Lower lobe of right lung (tissue), 2 donors: Measurements from ENCODE around the gene TAF1A. TPM values are rescaled to one million over a fixed set of nuclear protein-coding genes. Genes with fewer than 3 reads are reported as not detected.

ENCODE experiments used
- ATAC-seq, 2 donors: fragments of 200-7000 bp; cut with Tn5 transposase; one replicate each; pipeline ENCODE4 v1.9.1; 2020 to 2022; ENCODE audit warnings: mild to moderate bottlenecking in 2 of 2, moderate library complexity in 2 of 2
- DNase-seq: peaks from one replicate; pipeline ENCODE4 v3.0.0-alpha.2; 2020
- H3K27ac ChIP-seq: fragments of 200-600 bp; one replicate; pipeline ENCODE4 v1.8.0; 2022
- H3K27me3 ChIP-seq: fragments of 200-600 bp; one replicate; pipeline ENCODE4 v1.8.0; 2022; ENCODE audit warnings: low read depth
- H3K36me3 ChIP-seq: fragments of 200-600 bp; one replicate; pipeline ENCODE4 v1.8.0; 2022; ENCODE audit warnings: mild to moderate bottlenecking
- H3K4me1 ChIP-seq: fragments of 200-600 bp; one replicate; pipeline ENCODE4 v1.8.0; 2022
- H3K4me3 ChIP-seq: fragments of 200-600 bp; one replicate; pipeline ENCODE4 v1.8.0; 2022; ENCODE audit warnings: mild to moderate bottlenecking
- H3K9me3 ChIP-seq: fragments of 200-600 bp; one replicate; pipeline ENCODE4 v1.8.0; 2022
- CTCF ChIP-seq: fragments of 200-600 bp; IDR thresholded peaks from one replicate; pipeline ENCODE4 v1.8.0; 2022; ENCODE audit warnings: antibody characterized with exemption, mild to moderate bottlenecking
- intact Hi-C: fragments of 100-400 bp; cut with DNase I; formaldehyde crosslinking; loops from one replicate; pipeline ENCODE4 v1.11.0; 2022
- total RNA-seq: library from RNA; stranded (reverse); fragmentation: NEBNext Ultra II Directional; extraction: Animal tissue kit (Norgen Biotek cat#: 25700); gene quantifications from one replicate; pipeline ENCODE4 v1.2.1, GENCODE V29; 2021
- donor health status: DM: no; HTN: yes; CAD: no; lungs with severe emphysema.

TAF1A gene
- total RNA-seq, 1 donor from 2014 or later = 9.7 TPM

- intact Hi-C loops = no loop called here
- no peak for TF ChIP-seq CTCF
- no peaks in the 10 kb centered on the region for H3K9me3 ChIP-seq
- H3K4me3 ChIP-seq = no peak overlapping the region
- no peaks in the 10 kb centered on the region for H3K4me1 ChIP-seq
- peaks cover 64% of the 10 kb centered on the region for H3K36me3 ChIP-seq
- H3K27ac ChIP-seq = no peak overlapping the region
- no peaks in the 10 kb centered on the region for H3K27me3 ChIP-seq
- no peak for DNase-seq
- no peak for ATAC-seq
Measured at GRCh38 chr1:222557148-222557547, 32.6 kb downstream of the TAF1A start.

GRCh38 chr1:222555992-222556615 is 33.6 kb downstream of the TAF1A start:
- intact Hi-C loops = no loop called here
- ATAC-seq (no peak), DNase-seq (no peak)

GRCh38 chr1:222554177-222554576 is 35.6 kb downstream of the TAF1A start:
- Histone ChIP-seq H3K36me3 (peaks cover 34% of the 10 kb centered on the region), H3K4me1 (no peaks in the 10 kb centered on the region), H3K27me3 (no peaks in the 10 kb centered on the region), H3K27ac (no peak overlapping the region), H3K9me3 (no peaks in the 10 kb centered on the region), H3K4me3 (no peak overlapping the region)
- TF ChIP-seq CTCF = no peak
- intact Hi-C loops = no loop called here
- DNase-seq (no peak), ATAC-seq (no peak)

More at GRCh38 chr1:222555992-222556615, 33.6 kb downstream of the TAF1A start:
- no peak overlapping the region for H3K4me3 ChIP-seq
- H3K9me3 ChIP-seq = no peaks in the 10 kb centered on the region
- TF ChIP-seq CTCF = no peak
- H3K4me1 ChIP-seq = no peaks in the 10 kb centered on the region
- no peaks in the 10 kb centered on the region for H3K27me3 ChIP-seq
- H3K27ac ChIP-seq = no peak overlapping the region
- peaks cover 53% of the 10 kb centered on the region for H3K36me3 ChIP-seq

DNA sequence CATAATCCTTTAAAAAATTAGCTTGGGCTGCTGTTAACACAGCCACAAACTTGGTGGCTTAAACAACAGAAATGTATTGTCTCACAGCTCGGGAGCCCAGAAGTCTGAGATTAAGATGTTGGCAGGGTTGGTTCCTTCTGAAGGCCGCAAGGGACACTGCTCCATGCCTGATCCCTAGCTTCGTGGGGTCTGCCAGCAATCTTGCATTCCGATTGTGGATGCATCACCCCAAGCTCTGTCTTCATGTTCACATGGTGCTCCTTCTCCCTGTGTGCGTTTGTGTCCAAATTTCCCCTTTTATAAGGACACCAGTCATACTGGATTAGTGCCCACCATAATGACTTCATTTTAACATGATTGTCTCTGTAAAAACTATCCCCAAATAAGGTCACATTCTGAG is 36.9 kb downstream of the TAF1A start:
- Histone ChIP-seq H3K4me3 (no peak overlapping the region), H3K27ac (no peak overlapping the region), H3K4me1 (no peaks in the 10 kb centered on the region), H3K27me3 (no peaks in the 10 kb centered on the region), H3K9me3 (no peaks in the 10 kb centered on the region), H3K36me3 (peaks cover 21% of the 10 kb centered on the region)
- TF ChIP-seq CTCF = no peak
- no peak for ATAC-seq
- DNase-seq = no peak
- intact Hi-C loops = no loop called here

DNA sequence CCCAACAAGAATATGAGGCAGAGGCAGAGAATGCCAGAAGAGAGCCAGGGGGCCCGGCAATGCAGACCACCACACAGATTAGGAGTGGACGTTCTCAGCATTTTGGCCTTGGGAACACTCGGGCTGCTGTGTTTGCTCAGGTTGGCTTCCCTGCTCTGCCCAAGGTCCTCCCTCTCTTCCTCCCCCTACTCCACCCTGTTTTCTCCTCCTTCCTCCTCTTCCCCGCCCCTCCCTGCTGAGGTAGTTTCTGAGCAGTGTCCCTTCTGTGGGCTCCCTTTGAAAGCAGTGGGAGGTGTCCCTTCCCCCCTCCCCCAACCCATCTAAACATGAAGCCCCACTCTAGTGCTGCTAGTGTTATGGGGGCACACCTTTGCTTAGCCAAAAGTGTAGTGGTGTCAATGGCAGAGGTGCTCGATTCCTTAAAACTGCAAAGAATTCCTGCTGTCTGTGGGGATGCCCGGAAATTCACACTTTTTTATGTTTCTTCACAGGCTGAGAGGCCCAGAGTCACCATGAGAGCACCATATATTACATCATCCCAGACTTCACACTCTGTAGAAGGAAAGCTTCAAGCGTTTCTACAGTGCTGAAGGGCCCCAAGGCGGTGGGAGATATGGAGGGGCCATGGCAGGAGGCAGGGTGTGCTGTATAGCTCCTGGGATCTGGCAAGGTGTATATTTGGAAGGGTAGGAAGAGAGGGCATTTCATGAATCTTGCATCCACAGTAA is 41.6 kb downstream of the TAF1A start, which contains the start of gene HHIPL2:
HHIPL2 (minus strand) TSS at position 161 of the 728 bp plus-strand sequence; CDS start at position 101, 60 bp downstream.
- no peak for TF ChIP-seq CTCF
- H3K27me3 ChIP-seq = peaks cover 10% of the 10 kb centered on the region
- H3K36me3 ChIP-seq = no peaks in the 10 kb centered on the region
- no peaks in the 10 kb centered on the region for H3K4me1 ChIP-seq
- H3K9me3 ChIP-seq = no peaks in the 10 kb centered on the region
- DNase-seq (no peak), ATAC-seq (peak in 1 of 2 donors; percentile 14)
- no peak within 1 kb of the TSS for H3K27ac ChIP-seq
- no peak within 1 kb of the TSS for H3K4me3 ChIP-seq
- intact Hi-C loops = no loop called here
